HCT116 (cell line): ENCODE data around the gene COL4A4. TPM values are rescaled to one million over a fixed set of nuclear protein-coding genes. Genes with fewer than 3 reads are reported as not detected.

Experiments
- ATAC-seq: fragments of 200-7000 bp; cut with Tn5 transposase; 2 replicates; pipeline ENCODE4 v1.9.1; 2020; ENCODE audit warnings: mild to moderate bottlenecking, moderate library complexity
- BruUV-seq: library from RNA; stranded (reverse); fragments of 400-500 nt; replicated peaks from 2 replicates; lab custom pipeline; 2021; lab: Mats Ljungman, UMichigan
- CTCF ChIA-PET: fragments of 300-600 bp; sonication (Branson Sonifier 250); formaldehyde crosslinking; loops from one replicate; lab custom pipeline; 2021; ENCODE audit warnings: antibody characterized with exemption; lab: Charles Lee
- POLR2A ChIA-PET: fragments of 300-600, 350-600 bp; sonication (Branson Sonifier 250); formaldehyde crosslinking; loops from one replicate; lab custom pipeline; 2021; ENCODE audit warnings: antibody characterized with exemption; lab: Charles Lee
- RAD21 ChIA-PET, 2 experiments: fragments of 300-600 bp; sonication (Branson Sonifier 250); formaldehyde crosslinking; loops; one replicate each; lab custom pipeline; 2023; ENCODE audit warnings: low total read pairs in 2 of 2; ENCODE audit not compliant: uncharacterized antibody in 2 of 2, unreplicated experiment in 2 of 2, low non-redundant PET in 1 of 2; lab: Charles Lee
- DNase-seq: peaks from one replicate; pipeline ENCODE4 v3.0.0-alpha.2; 2010; ENCODE audit warnings: low read depth, low spot score
- H2AFZ ChIP-seq: fragments of 200-600 bp; shearing (Covaris generic), sonication (generic); 2 replicates; pipeline ENCODE4 v1.6.1; 2017; ENCODE audit warnings: low read depth, mixed run types, mixed read lengths, antibody characterized with exemption, low read length; ENCODE audit not compliant: poor library complexity, severe bottlenecking
- H3K27ac ChIP-seq: 2 replicates; pipeline ENCODE4 v1.5.1; 2012; ENCODE audit warnings: low read depth, low read length
- H3K27me3 ChIP-seq: fragments of 200-600 bp; sonication (generic); 2 replicates; pipeline ENCODE4 v1.6.1; 2016; ENCODE audit warnings: mixed run types, low read length, mixed read lengths; ENCODE audit not compliant: insufficient read depth
- H3K36me3 ChIP-seq, 2 experiments: fragments of 200-500 bp in 1 of 2; fragments of 200-600 bp in 1 of 2; sonication (Bioruptor generic) in 1 of 2; sonication (generic) in 1 of 2; 2 replicates each; pipeline versions ENCODE4 v1.5.1 to v1.6.1; 2014 to 2016; ENCODE audit warnings: low read length in 2 of 2, inconsistent platforms in 1 of 2, mixed read lengths in 1 of 2, mixed run types in 1 of 2; ENCODE audit not compliant: insufficient read depth in 2 of 2, control insufficient read depth in 1 of 2
- H3K4me1 ChIP-seq, 2 experiments: fragments of 200-600 bp in 1 of 2; sonication (generic) in 1 of 2; 2 replicates each; pipeline versions ENCODE4 v1.5.1 to v1.6.1; 2012 to 2017; ENCODE audit warnings: low read length in 2 of 2, inconsistent platforms in 1 of 2, mild to moderate bottlenecking in 1 of 2, mixed read lengths in 1 of 2, mixed run types in 1 of 2, moderate library complexity in 1 of 2; ENCODE audit not compliant: insufficient read depth in 2 of 2, control insufficient read depth in 1 of 2
- H3K4me2 ChIP-seq: fragments of 200-600 bp; sonication (generic); 2 replicates; pipeline ENCODE4 v1.6.1; 2017; ENCODE audit warnings: mixed run types, low read length, mixed read lengths
- H3K4me3 ChIP-seq, 2 experiments: fragments of 200-600 bp in 1 of 2; sonication (generic) in 1 of 2; replicated peaks in 1 of 2; 2 replicates each; pipeline ENCODE4 v1.5.1; 2011 to 2016; ENCODE audit warnings: low read length in 2 of 2, control low read depth in 1 of 2, low read depth in 1 of 2, mild to moderate bottlenecking in 1 of 2, mixed read lengths in 1 of 2, mixed run types in 1 of 2
- H3K79me2 ChIP-seq: fragments of 200-600 bp; sonication (generic); 2 replicates; pipeline ENCODE4 v1.6.1; 2017; ENCODE audit warnings: mild to moderate bottlenecking, mixed run types, low read length, moderate library complexity, mixed read lengths; ENCODE audit not compliant: insufficient read depth
- H3K9ac ChIP-seq: fragments of 200-600 bp; sonication (generic); 2 replicates; pipeline ENCODE4 v1.6.1; 2016; ENCODE audit warnings: low read length, mixed read lengths
- H3K9me2 ChIP-seq: fragments of 200-600 bp; sonication (generic), shearing (Covaris generic); 2 replicates; pipeline ENCODE4 v1.6.1; 2017; ENCODE audit warnings: mixed run types, mild to moderate bottlenecking, moderate library complexity; ENCODE audit not compliant: insufficient read depth
- H3K9me3 ChIP-seq, 2 experiments: fragments of 200-500 bp in 1 of 2; fragments of 200-600 bp in 1 of 2; sonication (Bioruptor generic) in 1 of 2; sonication (generic) in 1 of 2; 2 replicates each; pipeline ENCODE4 v1.6.1; 2014 to 2017; ENCODE audit warnings: low read length in 2 of 2, mixed read lengths in 2 of 2, inconsistent platforms in 1 of 2, low read depth in 1 of 2, mild to moderate bottlenecking in 1 of 2, mixed run types in 1 of 2, moderate library complexity in 1 of 2; ENCODE audit not compliant: control insufficient read depth in 1 of 2, insufficient read depth in 1 of 2
- H4K20me1 ChIP-seq: fragments of 200-600 bp; sonication (generic), shearing (Covaris generic); 2 replicates; pipeline ENCODE4 v1.6.1; 2017; ENCODE audit warnings: mixed run types, mild to moderate bottlenecking, moderate library complexity; ENCODE audit not compliant: insufficient read depth
- ELF1 ChIP-seq: IDR thresholded peaks from 2 replicates; pipeline ENCODE4 v1.6.1; 2012; ENCODE audit warnings: low read depth, borderline replicate concordance
- EZH2 ChIP-seq: fragments of 200-600 bp; sonication (generic); IDR thresholded peaks from 2 replicates; pipeline ENCODE4 v1.6.1; 2017; ENCODE audit warnings: antibody characterized with exemption, mixed run types
- FOSL1 ChIP-seq: IDR thresholded peaks from 2 replicates; pipeline ENCODE4 v1.6.1; 2012; ENCODE audit warnings: low read depth
- JUND ChIP-seq: IDR thresholded peaks from 2 replicates; pipeline ENCODE4 v1.6.1; 2012
- SP1 ChIP-seq: IDR thresholded peaks from 2 replicates; pipeline ENCODE4 v1.6.1; 2012; ENCODE audit warnings: low read depth
- TCF7L2 ChIP-seq: IDR thresholded peaks from 2 replicates; pipeline ENCODE4 v1.7.0; 2011; ENCODE audit warnings: borderline replicate concordance, inconsistent platforms; ENCODE audit not compliant: insufficient read depth, insufficient read length; ENCODE audit errors: extremely low read depth
- YY1 ChIP-seq: IDR thresholded peaks from 2 replicates; pipeline ENCODE4 v1.6.1; 2011; ENCODE audit warnings: low read length, low read depth, moderate library complexity, mild to moderate bottlenecking; ENCODE audit not compliant: insufficient replicate concordance; ENCODE audit errors: extremely low read depth
- ZFX ChIP-seq: fragments of 450-650 bp; IDR thresholded peaks from 2 replicates; pipeline ENCODE4 v1.6.1; 2017
- ZNF274 ChIP-seq: fragments of 200-500 bp; sonication (Bioruptor generic); IDR thresholded peaks from 2 replicates; pipeline ENCODE4 v1.6.1; 2014; ENCODE audit warnings: mild to moderate bottlenecking, low read depth, low read length, inconsistent platforms
- intact Hi-C: fragments of 100-400 bp; cut with micrococcal nuclease; formaldehyde crosslinking; loops from 2 replicates; pipeline ENCODE4 v1.10.0; 2022
- total RNA-seq: library from RNA; stranded (reverse); gene quantifications from one replicate; pipeline ENCODE4 v1.2.1, GENCODE V29; 2021; ENCODE audit not compliant: unreplicated experiment
- TF ChIP-seq, protein P1 (sequence below): IDR thresholded peaks from 2 replicates; pipeline ENCODE4 v1.6.1; 2012
- TF ChIP-seq, protein P2 (sequence below): IDR thresholded peaks from 2 replicates; pipeline ENCODE4 v1.6.1; 2011; ENCODE audit warnings: mild to moderate bottlenecking, low read length, moderate library complexity; ENCODE audit not compliant: insufficient replicate concordance; ENCODE audit errors: extremely low read depth
- TF ChIP-seq, protein P3 (sequence below): IDR thresholded peaks from 2 replicates; pipeline ENCODE4 v1.6.1; 2012; ENCODE audit warnings: low read depth
- TF ChIP-seq, protein P4 (sequence below), 3 experiments: fragments of 200-600 bp in 1 of 3; sonication (generic) in 1 of 3; IDR thresholded peaks in 2 of 3; conservative IDR thresholded peaks in 1 of 3; 2 replicates each; pipeline ENCODE4 v1.5.1; 2012 to 2017; ENCODE audit warnings: low read depth in 2 of 3, low read length in 2 of 3, antibody characterized with exemption in 1 of 3, borderline replicate concordance in 1 of 3, control low read depth in 1 of 3, mild to moderate bottlenecking in 1 of 3, mixed read lengths in 1 of 3, mixed run types in 1 of 3, moderate library complexity in 1 of 3; ENCODE audit not compliant: insufficient read depth in 1 of 3

Gene COL4A4
- total RNA-seq, 1 experiment from 2014 or later = 5.9 TPM

DNA sequence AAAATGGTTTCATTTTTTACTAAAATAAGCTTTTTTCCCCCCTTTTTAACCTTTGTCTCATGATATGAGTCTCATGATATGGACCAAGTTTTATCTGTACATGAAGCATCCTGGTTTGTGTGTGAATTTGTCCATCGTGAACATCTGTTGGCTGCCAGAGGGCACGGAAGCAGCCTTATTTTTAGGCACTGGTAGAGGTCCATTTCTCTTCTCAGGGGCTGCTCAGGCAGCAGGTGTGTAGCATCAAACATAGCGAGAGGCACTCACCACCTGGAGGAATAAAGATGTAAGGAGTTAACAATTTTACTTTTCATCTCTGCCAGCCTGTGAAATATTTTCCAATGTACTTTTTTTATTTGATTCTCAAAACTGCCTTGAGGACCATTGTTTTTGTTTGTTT lies 193.6 kb downstream of the COL4A4 start:
- intact Hi-C loops = no loop called here
- Histone ChIP-seq H3K27ac (no peak overlapping the region), H3K4me2 (no peak overlapping the region), H3K9ac (no peak overlapping the region), H3K27me3 (no peaks in the 10 kb centered on the region), H4K20me1 (no peaks in the 10 kb centered on the region), H2AFZ (no peak overlapping the region), H3K9me3 (no peaks in the 10 kb centered on the region), H3K9me2 (no peaks in the 10 kb centered on the region), H3K79me2 (no peaks in the 10 kb centered on the region), H3K4me3 (no peak overlapping the region), H3K4me1 (no peaks in the 10 kb centered on the region), H3K36me3 (peaks cover 0 to 3% of the 10 kb centered on the region in 2 experiments; a peak in 1 of 4 replicates)
- no peak for DNase-seq
- CTCF ChIA-PET = no interaction called here
- ATAC-seq = no peak
- RAD21 ChIA-PET = no interaction called here
- TF ChIP-seq, protein P1, sequence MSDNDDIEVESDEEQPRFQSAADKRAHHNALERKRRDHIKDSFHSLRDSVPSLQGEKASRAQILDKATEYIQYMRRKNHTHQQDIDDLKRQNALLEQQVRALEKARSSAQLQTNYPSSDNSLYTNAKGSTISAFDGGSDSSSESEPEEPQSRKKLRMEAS = no peak
- no peak for TF ChIP-seq JUND
- TF ChIP-seq, protein P2, sequence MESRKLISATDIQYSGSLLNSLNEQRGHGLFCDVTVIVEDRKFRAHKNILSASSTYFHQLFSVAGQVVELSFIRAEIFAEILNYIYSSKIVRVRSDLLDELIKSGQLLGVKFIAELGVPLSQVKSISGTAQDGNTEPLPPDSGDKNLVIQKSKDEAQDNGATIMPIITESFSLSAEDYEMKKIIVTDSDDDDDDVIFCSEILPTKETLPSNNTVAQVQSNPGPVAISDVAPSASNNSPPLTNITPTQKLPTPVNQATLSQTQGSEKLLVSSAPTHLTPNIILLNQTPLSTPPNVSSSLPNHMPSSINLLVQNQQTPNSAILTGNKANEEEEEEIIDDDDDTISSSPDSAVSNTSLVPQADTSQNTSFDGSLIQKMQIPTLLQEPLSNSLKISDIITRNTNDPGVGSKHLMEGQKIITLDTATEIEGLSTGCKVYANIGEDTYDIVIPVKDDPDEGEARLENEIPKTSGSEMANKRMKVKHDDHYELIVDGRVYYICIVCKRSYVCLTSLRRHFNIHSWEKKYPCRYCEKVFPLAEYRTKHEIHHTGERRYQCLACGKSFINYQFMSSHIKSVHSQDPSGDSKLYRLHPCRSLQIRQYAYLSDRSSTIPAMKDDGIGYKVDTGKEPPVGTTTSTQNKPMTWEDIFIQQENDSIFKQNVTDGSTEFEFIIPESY = no peak
- no peak for TF ChIP-seq EZH2
- no peak for TF ChIP-seq YY1
- TF ChIP-seq ZFX = no peak
- no peak for TF ChIP-seq SP1
- TF ChIP-seq, protein P3, sequence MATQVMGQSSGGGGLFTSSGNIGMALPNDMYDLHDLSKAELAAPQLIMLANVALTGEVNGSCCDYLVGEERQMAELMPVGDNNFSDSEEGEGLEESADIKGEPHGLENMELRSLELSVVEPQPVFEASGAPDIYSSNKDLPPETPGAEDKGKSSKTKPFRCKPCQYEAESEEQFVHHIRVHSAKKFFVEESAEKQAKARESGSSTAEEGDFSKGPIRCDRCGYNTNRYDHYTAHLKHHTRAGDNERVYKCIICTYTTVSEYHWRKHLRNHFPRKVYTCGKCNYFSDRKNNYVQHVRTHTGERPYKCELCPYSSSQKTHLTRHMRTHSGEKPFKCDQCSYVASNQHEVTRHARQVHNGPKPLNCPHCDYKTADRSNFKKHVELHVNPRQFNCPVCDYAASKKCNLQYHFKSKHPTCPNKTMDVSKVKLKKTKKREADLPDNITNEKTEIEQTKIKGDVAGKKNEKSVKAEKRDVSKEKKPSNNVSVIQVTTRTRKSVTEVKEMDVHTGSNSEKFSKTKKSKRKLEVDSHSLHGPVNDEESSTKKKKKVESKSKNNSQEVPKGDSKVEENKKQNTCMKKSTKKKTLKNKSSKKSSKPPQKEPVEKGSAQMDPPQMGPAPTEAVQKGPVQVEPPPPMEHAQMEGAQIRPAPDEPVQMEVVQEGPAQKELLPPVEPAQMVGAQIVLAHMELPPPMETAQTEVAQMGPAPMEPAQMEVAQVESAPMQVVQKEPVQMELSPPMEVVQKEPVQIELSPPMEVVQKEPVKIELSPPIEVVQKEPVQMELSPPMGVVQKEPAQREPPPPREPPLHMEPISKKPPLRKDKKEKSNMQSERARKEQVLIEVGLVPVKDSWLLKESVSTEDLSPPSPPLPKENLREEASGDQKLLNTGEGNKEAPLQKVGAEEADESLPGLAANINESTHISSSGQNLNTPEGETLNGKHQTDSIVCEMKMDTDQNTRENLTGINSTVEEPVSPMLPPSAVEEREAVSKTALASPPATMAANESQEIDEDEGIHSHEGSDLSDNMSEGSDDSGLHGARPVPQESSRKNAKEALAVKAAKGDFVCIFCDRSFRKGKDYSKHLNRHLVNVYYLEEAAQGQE = no peak
- TF ChIP-seq ELF1 = no peak
- TF ChIP-seq TCF7L2 = no peak
- no peak for TF ChIP-seq FOSL1
- TF ChIP-seq, protein P4, sequence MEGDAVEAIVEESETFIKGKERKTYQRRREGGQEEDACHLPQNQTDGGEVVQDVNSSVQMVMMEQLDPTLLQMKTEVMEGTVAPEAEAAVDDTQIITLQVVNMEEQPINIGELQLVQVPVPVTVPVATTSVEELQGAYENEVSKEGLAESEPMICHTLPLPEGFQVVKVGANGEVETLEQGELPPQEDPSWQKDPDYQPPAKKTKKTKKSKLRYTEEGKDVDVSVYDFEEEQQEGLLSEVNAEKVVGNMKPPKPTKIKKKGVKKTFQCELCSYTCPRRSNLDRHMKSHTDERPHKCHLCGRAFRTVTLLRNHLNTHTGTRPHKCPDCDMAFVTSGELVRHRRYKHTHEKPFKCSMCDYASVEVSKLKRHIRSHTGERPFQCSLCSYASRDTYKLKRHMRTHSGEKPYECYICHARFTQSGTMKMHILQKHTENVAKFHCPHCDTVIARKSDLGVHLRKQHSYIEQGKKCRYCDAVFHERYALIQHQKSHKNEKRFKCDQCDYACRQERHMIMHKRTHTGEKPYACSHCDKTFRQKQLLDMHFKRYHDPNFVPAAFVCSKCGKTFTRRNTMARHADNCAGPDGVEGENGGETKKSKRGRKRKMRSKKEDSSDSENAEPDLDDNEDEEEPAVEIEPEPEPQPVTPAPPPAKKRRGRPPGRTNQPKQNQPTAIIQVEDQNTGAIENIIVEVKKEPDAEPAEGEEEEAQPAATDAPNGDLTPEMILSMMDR (IDR thresholded peaks at IDR 0.05 in 2 of 3, conservative IDR thresholded peaks at IDR 0.05 in 1 of 3; ENCODE audit: borderline replicate concordance in 1 of 3, insufficient read depth in 1 of 3, low read depth in 2 of 3, low read length in 2 of 3) = no peak
- TF ChIP-seq ZNF274 = no peak
- POLR2A ChIA-PET = no interaction called here
- BruUV-seq = no TSS peak
